Testis (tissue), 2 donors: ENCODE data around the gene BTNL8.

ENCODE experiments used
- CTCF ChIP-seq, 3 experiments: fragments of 450-650 bp in 2 of 3; fragments of 200-600 bp in 1 of 3; sonication (generic) in 1 of 3; IDR thresholded peaks; one replicate each; pipeline ENCODE4 v1.5.1; 2016 to 2019; ENCODE audit warnings: antibody characterized with exemption in 3 of 3, mild to moderate bottlenecking in 2 of 3, moderate library complexity in 1 of 3
- POLR2A ChIP-seq: fragments of 450-650 bp; IDR thresholded peaks from one replicate; pipeline ENCODE4 v1.6.1; 2017; ENCODE audit warnings: antibody characterized with exemption, mild to moderate bottlenecking, moderate library complexity

- TF ChIP-seq CTCF (IDR thresholded peaks at IDR 0.05): no peak
- TF ChIP-seq POLR2A: no peak
Measured at GRCh38 chr5:180914646-180915045, 15.7 kb downstream of the BTNL8 start.
